ENCODE results near the gene KIAA0930.

- TF ChIP-seq CTCF (IDR thresholded peaks at IDR 0.05) (no peak), POLR2A (IDR thresholded peaks at IDR 0.05) (no peak)
Measured at GRCh38 chr22:45268167-45268957, 27.7 kb upstream of the KIAA0930 start.

All from testis (tissue), 2 donors.